ENCODE results near the gene MED8. TPM values are rescaled to one million over a fixed set of nuclear protein-coding genes. Genes with fewer than 3 reads are reported as not detected.

MED8 gene
- total and polyA plus RNA-seq, 9 of the 15 experiments (the other 6 are each of a cell fraction or from before 2014, with no cell fraction given) = 23.0 to 120 (median 56.4) TPM

- TF ChIP-seq CHD7 (IDR thresholded peaks at IDR 0.05; ENCODE audit: low read depth, low read length) (no peak), PPARD (CRISPR knock-in tag; IDR thresholded peaks at IDR 0.05) (no peak), ZKSCAN3 (CRISPR knock-in tag; IDR thresholded peaks at IDR 0.05) (no peak), ZNF699 (CRISPR knock-in tag; IDR thresholded peaks at IDR 0.05; ENCODE audit: insufficient replicate concordance) (no peak), PHTF2 (CRISPR knock-in tag; IDR thresholded peaks at IDR 0.05) (no peak), TEAD4 (IDR thresholded peaks at IDR 0.05; ENCODE audit: low read length) (peak; percentile 11; the same call in 1 of the 2 replicates), TEAD4 (CRISPR knock-in tag; IDR thresholded peaks at IDR 0.05; ENCODE audit: borderline replicate concordance) (0 out of 2 replicates have a peak, but pooled peaks have one; percentile 32), ZNF609 (CRISPR knock-in tag; IDR thresholded peaks at IDR 0.05; ENCODE audit: borderline replicate concordance) (peak; percentile 77), CBX5 (IDR thresholded peaks at IDR 0.05; ENCODE audit: borderline replicate concordance, low read depth) (no peak), ZNF586 (CRISPR knock-in tag; conservative IDR thresholded peaks at IDR 0.05) (no peak), SIRT6 (IDR thresholded peaks at IDR 0.05; ENCODE audit: low read depth, low read length) (no peak)
Measured at GRCh38 chr1:43367904-43368645, 21.5 kb downstream of the MED8 start, which contains the start of gene ELOVL1 (continued).
